K562 (cell line): Measurements from ENCODE around the gene PRCP. TPM values are rescaled to one million over a fixed set of nuclear protein-coding genes. Genes with fewer than 3 reads are reported as not detected.

Experiments used
- BDP1 ChIP-seq: IDR thresholded peaks from 3 replicates; pipeline ENCODE4 v1.6.1; 2011; ENCODE audit not compliant: insufficient read length, insufficient read depth
- BRCA1 ChIP-seq, 2 experiments: fragments of 450-650 bp in 1 of 2; sonication (generic) in 1 of 2; formaldehyde crosslinking in 1 of 2; IDR thresholded peaks; 2 replicates each; pipeline versions ENCODE4 v1.5.0 to v1.6.1; 2017 to 2020; ENCODE audit warnings: mild to moderate bottlenecking in 1 of 2, missing genetic modification reagents in 1 of 2
- C11orf30 ChIP-seq: fragments of 450-650 bp; IDR thresholded peaks from 2 replicates; pipeline ENCODE4 v1.6.1; 2016; ENCODE audit warnings: low read depth, mild to moderate bottlenecking
- RFX5 ChIP-seq: IDR thresholded peaks from 2 replicates; pipeline ENCODE4 v1.6.1; 2011; ENCODE audit warnings: low read depth, mild to moderate bottlenecking, improper control_type of control experiment, low read length
- polyA plus RNA-seq, 8 experiments: library from polyadenylated mRNA; depleted of rRNA in 4 of 8; stranded (reverse) in 5 of 8; unstranded in 3 of 8; fragments of >200 nt; fragmentation: Nextera tagmentation in 2 of 8; fragmentation: Illumina TruSeq in 1 of 8; extraction: Ambion mirVana in 2 of 8; extraction: Trizol in 1 of 8; gene quantifications; 2 replicates each; pipeline versions ENCODE4 v1.2.1 to v1.2.3, GENCODE V29; 2011 to 2014; ENCODE audit warnings: inconsistent platforms in 1 of 8, missing spikeins in 1 of 8
- total RNA-seq, 7 experiments: library from RNA; depleted of rRNA in 6 of 7; stranded (reverse); fragments of >200 nt in 6 of 7; fragmentation: Illumina TruSeq in 2 of 7; extraction: Trizol in 2 of 7; gene quantifications; 2 replicates each; pipeline versions ENCODE4 v1.2.1 to v1.2.3, GENCODE V29; 2011 to 2021; ENCODE audit warnings: low replicate concordance in 1 of 7
- TF ChIP-seq, protein P1 (sequence below): fragments of 200-600 bp; sonication (generic); IDR thresholded peaks from one replicate; pipeline ENCODE4 v1.6.1; 2012; ENCODE audit warnings: mild to moderate bottlenecking, low read depth, low read length, inconsistent platforms
- TF ChIP-seq, protein P2 (sequence below): IDR thresholded peaks from 3 replicates; pipeline ENCODE4 v1.6.1; 2011; ENCODE audit warnings: borderline replicate concordance, mild to moderate bottlenecking, moderate library complexity; ENCODE audit not compliant: insufficient read length; ENCODE audit errors: extremely low read depth
- TF ChIP-seq, protein P3 (sequence below), 2 experiments: fragments of 450-650 bp; IDR thresholded peaks; 2 replicates each; pipeline ENCODE4 v1.6.1; 2016

PRCP gene
- total and polyA plus RNA-seq, 9 of the 15 experiments (the other 6 are each of a cell fraction or from before 2014, with no cell fraction given) = 9.5 to 43.1 (median 23.2) TPM

DNA sequence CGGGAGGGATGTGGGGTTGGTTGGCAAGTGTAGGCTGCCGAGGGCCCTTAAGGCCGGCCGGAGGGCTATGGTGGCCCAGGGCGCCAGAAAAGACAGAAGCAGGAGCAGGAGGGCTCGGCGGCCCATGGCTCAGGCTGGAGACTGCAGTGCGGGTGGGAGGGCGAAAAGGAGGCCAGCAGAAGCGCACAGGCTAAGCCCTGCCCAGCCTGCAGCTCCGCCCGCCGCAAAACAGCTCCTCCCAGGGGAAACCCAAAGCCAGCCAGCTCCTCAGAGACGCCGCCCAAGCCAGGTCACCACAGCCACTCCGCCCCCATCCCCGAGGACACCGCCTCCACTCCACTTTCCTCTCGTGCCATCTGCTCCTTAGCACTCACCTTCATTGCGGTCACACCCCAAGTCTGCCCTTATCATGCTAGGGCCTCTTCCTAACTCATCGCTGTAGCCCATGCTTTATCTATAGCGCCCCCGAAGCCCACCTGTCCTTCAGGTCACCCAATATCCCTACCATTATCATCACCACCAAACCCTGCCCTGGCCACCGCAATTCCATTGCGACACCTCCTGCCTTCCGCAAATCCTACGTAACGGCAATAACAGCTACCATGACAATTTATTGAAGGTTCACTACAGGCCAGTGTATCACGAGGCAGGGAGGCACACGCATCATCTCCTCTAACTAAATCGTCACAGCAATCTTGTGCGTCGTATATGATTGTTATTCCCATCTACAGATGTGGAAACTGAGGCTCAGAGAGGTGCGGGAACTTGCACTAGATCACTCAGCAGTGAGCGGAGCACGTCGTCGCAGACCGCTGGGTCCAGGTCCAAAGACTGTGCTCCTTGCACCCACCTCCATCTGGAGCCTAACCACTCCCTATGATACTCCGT, at the start of gene PRCP (continued):
- TF ChIP-seq, protein P1, sequence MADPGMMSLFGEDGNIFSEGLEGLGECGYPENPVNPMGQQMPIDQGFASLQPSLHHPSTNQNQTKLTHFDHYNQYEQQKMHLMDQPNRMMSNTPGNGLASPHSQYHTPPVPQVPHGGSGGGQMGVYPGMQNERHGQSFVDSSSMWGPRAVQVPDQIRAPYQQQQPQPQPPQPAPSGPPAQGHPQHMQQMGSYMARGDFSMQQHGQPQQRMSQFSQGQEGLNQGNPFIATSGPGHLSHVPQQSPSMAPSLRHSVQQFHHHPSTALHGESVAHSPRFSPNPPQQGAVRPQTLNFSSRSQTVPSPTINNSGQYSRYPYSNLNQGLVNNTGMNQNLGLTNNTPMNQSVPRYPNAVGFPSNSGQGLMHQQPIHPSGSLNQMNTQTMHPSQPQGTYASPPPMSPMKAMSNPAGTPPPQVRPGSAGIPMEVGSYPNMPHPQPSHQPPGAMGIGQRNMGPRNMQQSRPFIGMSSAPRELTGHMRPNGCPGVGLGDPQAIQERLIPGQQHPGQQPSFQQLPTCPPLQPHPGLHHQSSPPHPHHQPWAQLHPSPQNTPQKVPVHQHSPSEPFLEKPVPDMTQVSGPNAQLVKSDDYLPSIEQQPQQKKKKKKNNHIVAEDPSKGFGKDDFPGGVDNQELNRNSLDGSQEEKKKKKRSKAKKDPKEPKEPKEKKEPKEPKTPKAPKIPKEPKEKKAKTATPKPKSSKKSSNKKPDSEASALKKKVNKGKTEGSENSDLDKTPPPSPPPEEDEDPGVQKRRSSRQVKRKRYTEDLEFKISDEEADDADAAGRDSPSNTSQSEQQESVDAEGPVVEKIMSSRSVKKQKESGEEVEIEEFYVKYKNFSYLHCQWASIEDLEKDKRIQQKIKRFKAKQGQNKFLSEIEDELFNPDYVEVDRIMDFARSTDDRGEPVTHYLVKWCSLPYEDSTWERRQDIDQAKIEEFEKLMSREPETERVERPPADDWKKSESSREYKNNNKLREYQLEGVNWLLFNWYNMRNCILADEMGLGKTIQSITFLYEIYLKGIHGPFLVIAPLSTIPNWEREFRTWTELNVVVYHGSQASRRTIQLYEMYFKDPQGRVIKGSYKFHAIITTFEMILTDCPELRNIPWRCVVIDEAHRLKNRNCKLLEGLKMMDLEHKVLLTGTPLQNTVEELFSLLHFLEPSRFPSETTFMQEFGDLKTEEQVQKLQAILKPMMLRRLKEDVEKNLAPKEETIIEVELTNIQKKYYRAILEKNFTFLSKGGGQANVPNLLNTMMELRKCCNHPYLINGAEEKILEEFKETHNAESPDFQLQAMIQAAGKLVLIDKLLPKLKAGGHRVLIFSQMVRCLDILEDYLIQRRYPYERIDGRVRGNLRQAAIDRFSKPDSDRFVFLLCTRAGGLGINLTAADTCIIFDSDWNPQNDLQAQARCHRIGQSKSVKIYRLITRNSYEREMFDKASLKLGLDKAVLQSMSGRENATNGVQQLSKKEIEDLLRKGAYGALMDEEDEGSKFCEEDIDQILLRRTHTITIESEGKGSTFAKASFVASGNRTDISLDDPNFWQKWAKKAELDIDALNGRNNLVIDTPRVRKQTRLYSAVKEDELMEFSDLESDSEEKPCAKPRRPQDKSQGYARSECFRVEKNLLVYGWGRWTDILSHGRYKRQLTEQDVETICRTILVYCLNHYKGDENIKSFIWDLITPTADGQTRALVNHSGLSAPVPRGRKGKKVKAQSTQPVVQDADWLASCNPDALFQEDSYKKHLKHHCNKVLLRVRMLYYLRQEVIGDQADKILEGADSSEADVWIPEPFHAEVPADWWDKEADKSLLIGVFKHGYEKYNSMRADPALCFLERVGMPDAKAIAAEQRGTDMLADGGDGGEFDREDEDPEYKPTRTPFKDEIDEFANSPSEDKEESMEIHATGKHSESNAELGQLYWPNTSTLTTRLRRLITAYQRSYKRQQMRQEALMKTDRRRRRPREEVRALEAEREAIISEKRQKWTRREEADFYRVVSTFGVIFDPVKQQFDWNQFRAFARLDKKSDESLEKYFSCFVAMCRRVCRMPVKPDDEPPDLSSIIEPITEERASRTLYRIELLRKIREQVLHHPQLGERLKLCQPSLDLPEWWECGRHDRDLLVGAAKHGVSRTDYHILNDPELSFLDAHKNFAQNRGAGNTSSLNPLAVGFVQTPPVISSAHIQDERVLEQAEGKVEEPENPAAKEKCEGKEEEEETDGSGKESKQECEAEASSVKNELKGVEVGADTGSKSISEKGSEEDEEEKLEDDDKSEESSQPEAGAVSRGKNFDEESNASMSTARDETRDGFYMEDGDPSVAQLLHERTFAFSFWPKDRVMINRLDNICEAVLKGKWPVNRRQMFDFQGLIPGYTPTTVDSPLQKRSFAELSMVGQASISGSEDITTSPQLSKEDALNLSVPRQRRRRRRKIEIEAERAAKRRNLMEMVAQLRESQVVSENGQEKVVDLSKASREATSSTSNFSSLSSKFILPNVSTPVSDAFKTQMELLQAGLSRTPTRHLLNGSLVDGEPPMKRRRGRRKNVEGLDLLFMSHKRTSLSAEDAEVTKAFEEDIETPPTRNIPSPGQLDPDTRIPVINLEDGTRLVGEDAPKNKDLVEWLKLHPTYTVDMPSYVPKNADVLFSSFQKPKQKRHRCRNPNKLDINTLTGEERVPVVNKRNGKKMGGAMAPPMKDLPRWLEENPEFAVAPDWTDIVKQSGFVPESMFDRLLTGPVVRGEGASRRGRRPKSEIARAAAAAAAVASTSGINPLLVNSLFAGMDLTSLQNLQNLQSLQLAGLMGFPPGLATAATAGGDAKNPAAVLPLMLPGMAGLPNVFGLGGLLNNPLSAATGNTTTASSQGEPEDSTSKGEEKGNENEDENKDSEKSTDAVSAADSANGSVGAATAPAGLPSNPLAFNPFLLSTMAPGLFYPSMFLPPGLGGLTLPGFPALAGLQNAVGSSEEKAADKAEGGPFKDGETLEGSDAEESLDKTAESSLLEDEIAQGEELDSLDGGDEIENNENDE = no peak
- TF ChIP-seq RFX5 (no peak), BDP1 (no peak), C11orf30 (peak; percentile 16), BRCA1 (IDR thresholded peaks at IDR 0.05) (no peak), BRCA1 (CRISPR knock-in tag; IDR thresholded peaks at IDR 0.05) (no peak)
- TF ChIP-seq, protein P2, sequence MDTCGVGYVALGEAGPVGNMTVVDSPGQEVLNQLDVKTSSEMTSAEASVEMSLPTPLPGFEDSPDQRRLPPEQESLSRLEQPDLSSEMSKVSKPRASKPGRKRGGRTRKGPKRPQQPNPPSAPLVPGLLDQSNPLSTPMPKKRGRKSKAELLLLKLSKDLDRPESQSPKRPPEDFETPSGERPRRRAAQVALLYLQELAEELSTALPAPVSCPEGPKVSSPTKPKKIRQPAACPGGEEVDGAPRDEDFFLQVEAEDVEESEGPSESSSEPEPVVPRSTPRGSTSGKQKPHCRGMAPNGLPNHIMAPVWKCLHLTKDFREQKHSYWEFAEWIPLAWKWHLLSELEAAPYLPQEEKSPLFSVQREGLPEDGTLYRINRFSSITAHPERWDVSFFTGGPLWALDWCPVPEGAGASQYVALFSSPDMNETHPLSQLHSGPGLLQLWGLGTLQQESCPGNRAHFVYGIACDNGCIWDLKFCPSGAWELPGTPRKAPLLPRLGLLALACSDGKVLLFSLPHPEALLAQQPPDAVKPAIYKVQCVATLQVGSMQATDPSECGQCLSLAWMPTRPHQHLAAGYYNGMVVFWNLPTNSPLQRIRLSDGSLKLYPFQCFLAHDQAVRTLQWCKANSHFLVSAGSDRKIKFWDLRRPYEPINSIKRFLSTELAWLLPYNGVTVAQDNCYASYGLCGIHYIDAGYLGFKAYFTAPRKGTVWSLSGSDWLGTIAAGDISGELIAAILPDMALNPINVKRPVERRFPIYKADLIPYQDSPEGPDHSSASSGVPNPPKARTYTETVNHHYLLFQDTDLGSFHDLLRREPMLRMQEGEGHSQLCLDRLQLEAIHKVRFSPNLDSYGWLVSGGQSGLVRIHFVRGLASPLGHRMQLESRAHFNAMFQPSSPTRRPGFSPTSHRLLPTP = no peak
- TF ChIP-seq, protein P3, sequence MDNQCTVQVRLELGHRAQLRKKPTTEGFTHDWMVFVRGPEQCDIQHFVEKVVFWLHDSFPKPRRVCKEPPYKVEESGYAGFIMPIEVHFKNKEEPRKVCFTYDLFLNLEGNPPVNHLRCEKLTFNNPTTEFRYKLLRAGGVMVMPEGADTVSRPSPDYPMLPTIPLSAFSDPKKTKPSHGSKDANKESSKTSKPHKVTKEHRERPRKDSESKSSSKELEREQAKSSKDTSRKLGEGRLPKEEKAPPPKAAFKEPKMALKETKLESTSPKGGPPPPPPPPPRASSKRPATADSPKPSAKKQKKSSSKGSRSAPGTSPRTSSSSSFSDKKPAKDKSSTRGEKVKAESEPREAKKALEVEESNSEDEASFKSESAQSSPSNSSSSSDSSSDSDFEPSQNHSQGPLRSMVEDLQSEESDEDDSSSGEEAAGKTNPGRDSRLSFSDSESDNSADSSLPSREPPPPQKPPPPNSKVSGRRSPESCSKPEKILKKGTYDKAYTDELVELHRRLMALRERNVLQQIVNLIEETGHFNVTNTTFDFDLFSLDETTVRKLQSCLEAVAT (IDR thresholded peaks at IDR 0.05) = peak in 1 of 2 experiments; percentile 91; a peak in 2 of 4 replicates
